Ovary (tissue), 3 donors: ENCODE results near the gene TIMM17B.

Source experiments
- CTCF ChIP-seq, 3 donors: fragments of 450-650 bp in 2 of 3; fragments of 200-600 bp in 1 of 3; IDR thresholded peaks; one replicate each; pipeline versions ENCODE4 v1.5.1 to v1.8.0; 2016 to 2022; ENCODE audit warnings: antibody characterized with exemption in 3 of 3, mild to moderate bottlenecking in 1 of 3
- EP300 ChIP-seq: sonication (generic); formaldehyde crosslinking; IDR thresholded peaks from one replicate; pipeline ENCODE4 v1.6.1; 2017; ENCODE audit warnings: antibody characterized with exemption
- POLR2A ChIP-seq: fragments of 450-650 bp; IDR thresholded peaks from one replicate; pipeline ENCODE4 v1.6.1; 2017; ENCODE audit warnings: antibody characterized with exemption, mild to moderate bottlenecking, moderate library complexity
- donor health status: DM: no; HTN: no; CAD: no.

- TF ChIP-seq POLR2A (no peak), CTCF (IDR thresholded peaks at IDR 0.05) (no peak), EP300 (no peak)
Observed at GRCh38 chrX:48852857-48853256, 44.7 kb downstream of the TIMM17B start.
